GM12801 (cell line): ENCODE results near the gene SIN3B.

ENCODE experiments used
- CTCF ChIP-seq: IDR thresholded peaks from one replicate; pipeline ENCODE4 v1.5.1; 2011; ENCODE audit warnings: control low read depth; ENCODE audit not compliant: insufficient read length; ENCODE audit errors: extremely low read depth

The SIN3B gene

GRCh38 chr19:16892436-16892835 is 63.2 kb downstream of the SIN3B start:
- TF ChIP-seq CTCF = no peak

- no peak for TF ChIP-seq CTCF
Observed at GRCh38 chr19:16892868-16893685, 63.9 kb downstream of the SIN3B start.

GRCh38 chr19:16893686-16893989 is 64.4 kb downstream of the SIN3B start:
- no peak for TF ChIP-seq CTCF

- TF ChIP-seq CTCF = no peak
Observed at GRCh38 chr19:16894080-16894479, 64.9 kb downstream of the SIN3B start.

GRCh38 chr19:16895467-16896145 is 66.4 kb downstream of the SIN3B start:
- no peak for TF ChIP-seq CTCF

- no peak for TF ChIP-seq CTCF
Observed at GRCh38 chr19:16896146-16897028, 67.2 kb downstream of the SIN3B start.
